Measurements from ENCODE around the gene TTLL11.

The TTLL11 gene

GRCh38 chr9:121917375-121918335 lies 175.5 kb downstream of the TTLL11 start:
- Histone ChIP-seq H3K23ac (ENCODE audit: low read depth, low read length, poor library complexity) (no peak overlapping the region), H2BK120ac (ENCODE audit: low read depth, low read length) (no peak overlapping the region), H2AFZ (ENCODE audit: low read length) (no peak overlapping the region), H3K4me2 (ENCODE audit: insufficient read depth, low read length, poor library complexity, severe bottlenecking) (no peak overlapping the region), H2BK12ac (ENCODE audit: low read length) (no peak overlapping the region), H3K14ac (ENCODE audit: low read length) (no peak overlapping the region), H3K9ac (ENCODE audit: low read depth, low read length, poor library complexity) (no peak overlapping the region), H2BK5ac (ENCODE audit: low read length) (no peak overlapping the region), H3K27me3 (ENCODE audit: control insufficient read depth in 3 of 3, insufficient read depth in 3 of 3, low read depth in 1 of 3, low read length in 3 of 3) (peaks cover 0 to 3% (median 0%) of the 10 kb centered on the region in 3 experiments), H3K27ac (replicated peaks; ENCODE audit: low read length) (no peak overlapping the region), H4K8ac (ENCODE audit: low read depth, low read length) (no peak overlapping the region), H3K4ac (ENCODE audit: low read length) (no peak overlapping the region), H2AK5ac (ENCODE audit: low read depth, low read length) (no peak overlapping the region), H3K36me3 (replicated peaks in 1 of 2; ENCODE audit: control insufficient read depth in 2 of 2, insufficient read depth in 2 of 2, low read length in 2 of 2) (no peaks in the 10 kb centered on the region), H3K9me3 (replicated peaks in 1 of 2; ENCODE audit: control insufficient read depth in 2 of 2, insufficient read depth in 1 of 2, low read depth in 1 of 2, low read length in 2 of 2) (no peaks in the 10 kb centered on the region), H3K18ac (ENCODE audit: low read length) (no peak overlapping the region), H2BK15ac (ENCODE audit: low read length) (no peak overlapping the region), H3K4me3 (ENCODE audit: low read length in 2 of 2) (no peak overlapping the region), H4K91ac (ENCODE audit: low read depth, low read length, poor library complexity) (no peak overlapping the region), H3K4me1 (ENCODE audit: control insufficient read depth in 2 of 2, insufficient read depth in 1 of 2, low read depth in 1 of 2, low read length in 2 of 2) (no peaks in the 10 kb centered on the region), H3K79me1 (ENCODE audit: low read depth, low read length) (no peaks in the 10 kb centered on the region)
- no CpG with 5 or more reads among the region's 4 CpGs for WGBS, 2 donors (ENCODE audit: extremely low coverage in 2 of 2, insufficient read length in 2 of 2, insufficient replicate concordance in 1 of 2)
- DNase-seq (ENCODE audit: low spot score) = no peak

GRCh38 chr9:121915304-121915625 lies 177.8 kb downstream of the TTLL11 start:
- Histone ChIP-seq H2BK15ac (ENCODE audit: low read length) (no peak overlapping the region), H3K4ac (ENCODE audit: low read length) (no peak overlapping the region), H3K36me3 (replicated peaks in 1 of 2; ENCODE audit: control insufficient read depth in 2 of 2, insufficient read depth in 2 of 2, low read length in 2 of 2) (no peaks in the 10 kb centered on the region), H2BK12ac (ENCODE audit: low read length) (no peak overlapping the region), H2BK5ac (ENCODE audit: low read length) (no peak overlapping the region), H3K27me3 (ENCODE audit: control insufficient read depth in 3 of 3, insufficient read depth in 3 of 3, low read depth in 1 of 3, low read length in 3 of 3) (peaks cover 0 to 3% (median 3%) of the 10 kb centered on the region in 3 experiments), H3K4me3 (ENCODE audit: low read length in 2 of 2) (no peak overlapping the region), H2BK120ac (ENCODE audit: low read depth, low read length) (no peak overlapping the region), H3K27ac (replicated peaks; ENCODE audit: low read length) (no peak overlapping the region), H3K18ac (ENCODE audit: low read length) (no peak overlapping the region), H3K14ac (ENCODE audit: low read length) (no peak overlapping the region), H3K9ac (ENCODE audit: low read depth, low read length, poor library complexity) (no peak overlapping the region), H3K4me2 (ENCODE audit: insufficient read depth, low read length, poor library complexity, severe bottlenecking) (no peak overlapping the region), H4K8ac (ENCODE audit: low read depth, low read length) (no peak overlapping the region), H2AK5ac (ENCODE audit: low read depth, low read length) (no peak overlapping the region), H2AFZ (ENCODE audit: low read length) (no peak overlapping the region), H3K9me3 (replicated peaks in 1 of 2; ENCODE audit: control insufficient read depth in 2 of 2, insufficient read depth in 1 of 2, low read depth in 1 of 2, low read length in 2 of 2) (no peaks in the 10 kb centered on the region), H3K79me1 (ENCODE audit: low read depth, low read length) (no peaks in the 10 kb centered on the region), H3K23ac (ENCODE audit: low read depth, low read length, poor library complexity) (no peak overlapping the region), H4K91ac (ENCODE audit: low read depth, low read length, poor library complexity) (no peak overlapping the region), H3K4me1 (ENCODE audit: control insufficient read depth in 2 of 2, insufficient read depth in 1 of 2, low read depth in 1 of 2, low read length in 2 of 2) (peaks cover 0 to 1% of the 10 kb centered on the region in 2 donors)
- DNase-seq (ENCODE audit: low spot score) = no peak
- no CpG with 5 or more reads among the region's 4 CpGs for WGBS, 2 donors (ENCODE audit: extremely low coverage in 2 of 2, insufficient read length in 2 of 2, insufficient replicate concordance in 1 of 2)

- no peak overlapping the region for H3K14ac ChIP-seq (ENCODE audit: low read length)
- no peak overlapping the region for H3K4ac ChIP-seq (ENCODE audit: low read length)
- no peak overlapping the region for H2AFZ ChIP-seq (ENCODE audit: low read length)
- no CpG with 5 or more reads among the region's 10 CpGs for WGBS, 2 donors (ENCODE audit: extremely low coverage in 2 of 2, insufficient read length in 2 of 2, insufficient replicate concordance in 1 of 2)
- peaks cover 0 to 1% of the 10 kb centered on the region in 2 donors for H3K4me1 ChIP-seq (ENCODE audit: control insufficient read depth in 2 of 2, insufficient read depth in 1 of 2, low read depth in 1 of 2, low read length in 2 of 2)
- H4K91ac ChIP-seq (ENCODE audit: low read depth, low read length, poor library complexity) = no peak overlapping the region
- H3K27me3 ChIP-seq (ENCODE audit: control insufficient read depth in 3 of 3, insufficient read depth in 3 of 3, low read depth in 1 of 3, low read length in 3 of 3) = peaks cover 0 to 8% (median 3%) of the 10 kb centered on the region in 3 experiments
- no peaks in the 10 kb centered on the region for H3K9me3 ChIP-seq (replicated peaks in 1 of 2; ENCODE audit: control insufficient read depth in 2 of 2, insufficient read depth in 1 of 2, low read depth in 1 of 2, low read length in 2 of 2)
- H2BK5ac ChIP-seq (ENCODE audit: low read length) = no peak overlapping the region
- no peak overlapping the region for H3K4me2 ChIP-seq (ENCODE audit: insufficient read depth, low read length, poor library complexity, severe bottlenecking)
- no peak overlapping the region for H3K9ac ChIP-seq (ENCODE audit: low read depth, low read length, poor library complexity)
- no peak overlapping the region for H2BK15ac ChIP-seq (ENCODE audit: low read length)
- H3K23ac ChIP-seq (ENCODE audit: low read depth, low read length, poor library complexity) = no peak overlapping the region
- no peaks in the 10 kb centered on the region for H3K36me3 ChIP-seq (replicated peaks in 1 of 2; ENCODE audit: control insufficient read depth in 2 of 2, insufficient read depth in 2 of 2, low read length in 2 of 2)
- H3K18ac ChIP-seq (ENCODE audit: low read length) = no peak overlapping the region
- H2BK12ac ChIP-seq (ENCODE audit: low read length) = no peak overlapping the region
- DNase-seq (ENCODE audit: low spot score) = no peak
- H3K79me1 ChIP-seq (ENCODE audit: low read depth, low read length) = no peaks in the 10 kb centered on the region
- H4K8ac ChIP-seq (ENCODE audit: low read depth, low read length) = no peak overlapping the region
- no peak overlapping the region for H3K4me3 ChIP-seq (ENCODE audit: low read length in 2 of 2)
- H3K27ac ChIP-seq (replicated peaks; ENCODE audit: low read length) = no peak overlapping the region
- H2AK5ac ChIP-seq (ENCODE audit: low read depth, low read length) = no peak overlapping the region
- no peak overlapping the region for H2BK120ac ChIP-seq (ENCODE audit: low read depth, low read length)
Measured at GRCh38 chr9:121914604-121915303, 178.4 kb downstream of the TTLL11 start.

GRCh38 chr9:121914017-121914595 lies 179.0 kb downstream of the TTLL11 start:
- no peak for DNase-seq (ENCODE audit: low spot score)
- Histone ChIP-seq H3K27ac (replicated peaks; ENCODE audit: low read length) (no peak overlapping the region), H3K23ac (ENCODE audit: low read depth, low read length, poor library complexity) (no peak overlapping the region), H3K18ac (ENCODE audit: low read length) (no peak overlapping the region), H3K36me3 (replicated peaks in 1 of 2; ENCODE audit: control insufficient read depth in 2 of 2, insufficient read depth in 2 of 2, low read length in 2 of 2) (no peaks in the 10 kb centered on the region), H3K14ac (ENCODE audit: low read length) (no peak overlapping the region), H2BK12ac (ENCODE audit: low read length) (no peak overlapping the region), H3K4me3 (ENCODE audit: low read length in 2 of 2) (no peak overlapping the region), H3K27me3 (ENCODE audit: control insufficient read depth in 3 of 3, insufficient read depth in 3 of 3, low read depth in 1 of 3, low read length in 3 of 3) (peaks cover 0 to 12% (median 3%) of the 10 kb centered on the region in 3 experiments), H3K4ac (ENCODE audit: low read length) (no peak overlapping the region), H2AFZ (ENCODE audit: low read length) (no peak overlapping the region), H4K91ac (ENCODE audit: low read depth, low read length, poor library complexity) (no peak overlapping the region), H2AK5ac (ENCODE audit: low read depth, low read length) (no peak overlapping the region), H2BK5ac (ENCODE audit: low read length) (no peak overlapping the region), H3K4me1 (ENCODE audit: control insufficient read depth in 2 of 2, insufficient read depth in 1 of 2, low read depth in 1 of 2, low read length in 2 of 2) (peaks cover 0 to 1% of the 10 kb centered on the region in 2 donors), H3K79me1 (ENCODE audit: low read depth, low read length) (no peaks in the 10 kb centered on the region), H4K8ac (ENCODE audit: low read depth, low read length) (no peak overlapping the region), H3K9ac (ENCODE audit: low read depth, low read length, poor library complexity) (no peak overlapping the region), H3K4me2 (ENCODE audit: insufficient read depth, low read length, poor library complexity, severe bottlenecking) (no peak overlapping the region), H3K9me3 (replicated peaks in 1 of 2; ENCODE audit: control insufficient read depth in 2 of 2, insufficient read depth in 1 of 2, low read depth in 1 of 2, low read length in 2 of 2) (no peaks in the 10 kb centered on the region), H2BK15ac (ENCODE audit: low read length) (no peak overlapping the region), H2BK120ac (ENCODE audit: low read depth, low read length) (no peak overlapping the region)
- no CpG with 5 or more reads among the region's 6 CpGs for WGBS, 2 donors (ENCODE audit: extremely low coverage in 2 of 2, insufficient read length in 2 of 2, insufficient replicate concordance in 1 of 2)
